H1 (cell line): ENCODE measurements around the gene CACNG4.

ENCODE experiments used
- EP300 ChIP-seq, 2 experiments: IDR thresholded peaks; 1 replicate in 1 of 2; 2 replicates in 1 of 2; pipeline ENCODE4 v1.6.1; 2011 to 2012; ENCODE audit warnings: low read depth in 2 of 2, low read length in 2 of 2, mild to moderate bottlenecking in 2 of 2, borderline replicate concordance in 1 of 2, inconsistent platforms in 1 of 2, moderate library complexity in 1 of 2
- EZH2 ChIP-seq: fragments of 200-600 bp; sonication (generic); IDR thresholded peaks from 2 replicates; pipeline ENCODE4 v1.7.1; 2012; ENCODE audit warnings: low read depth, mild to moderate bottlenecking, moderate library complexity, low read length, inconsistent platforms; ENCODE audit not compliant: severe bottlenecking
- FOSL1 ChIP-seq: IDR thresholded peaks from 2 replicates; pipeline ENCODE4 v1.6.1; 2011; ENCODE audit warnings: mild to moderate bottlenecking, low read depth, low read length, moderate library complexity; ENCODE audit not compliant: insufficient read depth
- KDM5A ChIP-seq: fragments of 200-600 bp; IDR thresholded peaks from 2 replicates; pipeline ENCODE4 v1.7.1; 2012; ENCODE audit warnings: mild to moderate bottlenecking, low read length, inconsistent platforms, mixed read lengths
- POLR2A ChIP-seq, 2 experiments: IDR thresholded peaks; 1 replicate in 1 of 2; 2 replicates in 1 of 2; pipeline ENCODE4 v1.6.1; 2011; ENCODE audit warnings: low read depth in 2 of 2, low read length in 2 of 2, mild to moderate bottlenecking in 2 of 2; ENCODE audit errors: control extremely low read depth in 1 of 2
- POLR2AphosphoS5 ChIP-seq: IDR thresholded peaks from 2 replicates; pipeline ENCODE4 v1.6.1; 2011; ENCODE audit warnings: low read depth, low read length
- TCF12 ChIP-seq: IDR thresholded peaks from 2 replicates; pipeline ENCODE4 v1.6.1; 2011; ENCODE audit warnings: low read depth, mild to moderate bottlenecking, low read length
- TF ChIP-seq, protein P1 (sequence below), 3 experiments: IDR thresholded peaks; 1 replicate in 2 of 3; 2 replicates in 1 of 3; pipeline versions ENCODE4 v1.5.1 to v1.6.1; 2011; ENCODE audit warnings: low read length in 3 of 3, mild to moderate bottlenecking in 3 of 3, inconsistent platforms in 2 of 3, low read depth in 1 of 3, moderate library complexity in 1 of 3; ENCODE audit not compliant: insufficient read depth in 1 of 3; ENCODE audit errors: control extremely low read depth in 1 of 3

DNA sequence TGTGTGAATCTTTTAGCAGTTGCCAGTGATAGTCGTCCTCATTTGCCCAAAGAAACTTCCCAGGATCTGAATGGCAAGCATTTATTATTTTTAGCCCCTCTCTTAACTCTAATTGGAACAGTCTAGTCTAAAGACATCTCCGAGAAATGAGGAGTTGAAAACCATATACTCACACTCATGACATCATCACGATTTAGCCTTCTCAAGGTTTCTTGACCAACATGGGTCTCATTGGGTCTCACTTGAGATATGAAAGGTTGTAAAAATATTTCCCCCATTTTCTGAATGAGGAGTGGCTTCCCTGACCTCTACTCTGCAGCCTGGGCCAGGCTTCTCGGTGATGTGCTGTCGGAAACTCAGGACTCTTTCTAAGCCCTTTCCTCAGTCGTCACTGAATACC, 42.8 kb downstream of the CACNG4 start:
- TF ChIP-seq FOSL1 (no peak), EP300 (IDR thresholded peaks at IDR 0.05; ENCODE audit: borderline replicate concordance in 1 of 2, low read depth in 2 of 2, low read length in 2 of 2) (no peak), EZH2 (no peak), POLR2A (IDR thresholded peaks at IDR 0.05; ENCODE audit: control extremely low read depth in 1 of 2, low read depth in 2 of 2, low read length in 2 of 2) (no peak), TCF12 (no peak), KDM5A (no peak), POLR2AphosphoS5 (no peak)
- TF ChIP-seq, protein P1, sequence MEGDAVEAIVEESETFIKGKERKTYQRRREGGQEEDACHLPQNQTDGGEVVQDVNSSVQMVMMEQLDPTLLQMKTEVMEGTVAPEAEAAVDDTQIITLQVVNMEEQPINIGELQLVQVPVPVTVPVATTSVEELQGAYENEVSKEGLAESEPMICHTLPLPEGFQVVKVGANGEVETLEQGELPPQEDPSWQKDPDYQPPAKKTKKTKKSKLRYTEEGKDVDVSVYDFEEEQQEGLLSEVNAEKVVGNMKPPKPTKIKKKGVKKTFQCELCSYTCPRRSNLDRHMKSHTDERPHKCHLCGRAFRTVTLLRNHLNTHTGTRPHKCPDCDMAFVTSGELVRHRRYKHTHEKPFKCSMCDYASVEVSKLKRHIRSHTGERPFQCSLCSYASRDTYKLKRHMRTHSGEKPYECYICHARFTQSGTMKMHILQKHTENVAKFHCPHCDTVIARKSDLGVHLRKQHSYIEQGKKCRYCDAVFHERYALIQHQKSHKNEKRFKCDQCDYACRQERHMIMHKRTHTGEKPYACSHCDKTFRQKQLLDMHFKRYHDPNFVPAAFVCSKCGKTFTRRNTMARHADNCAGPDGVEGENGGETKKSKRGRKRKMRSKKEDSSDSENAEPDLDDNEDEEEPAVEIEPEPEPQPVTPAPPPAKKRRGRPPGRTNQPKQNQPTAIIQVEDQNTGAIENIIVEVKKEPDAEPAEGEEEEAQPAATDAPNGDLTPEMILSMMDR (IDR thresholded peaks at IDR 0.05; ENCODE audit: control extremely low read depth in 1 of 3, insufficient read depth in 1 of 3, low read depth in 1 of 3, low read length in 3 of 3), result no peak
